ENCODE measurements around the gene CD38. TPM values are rescaled to one million over a fixed set of nuclear protein-coding genes. Genes with fewer than 3 reads are reported as not detected.
A peak's percentile ranks its signal among the peaks of the same experiment; 100 is the strongest.
"Not testable (repeated sequence)": the region's sequence is repeated elsewhere in the genome, so short reads cannot be mapped to it uniquely, and the experiment has no call there.

Gene CD38
- total RNA-seq, 2 donors from 2014 or later = 0.78 to 2.6 TPM

DNA sequence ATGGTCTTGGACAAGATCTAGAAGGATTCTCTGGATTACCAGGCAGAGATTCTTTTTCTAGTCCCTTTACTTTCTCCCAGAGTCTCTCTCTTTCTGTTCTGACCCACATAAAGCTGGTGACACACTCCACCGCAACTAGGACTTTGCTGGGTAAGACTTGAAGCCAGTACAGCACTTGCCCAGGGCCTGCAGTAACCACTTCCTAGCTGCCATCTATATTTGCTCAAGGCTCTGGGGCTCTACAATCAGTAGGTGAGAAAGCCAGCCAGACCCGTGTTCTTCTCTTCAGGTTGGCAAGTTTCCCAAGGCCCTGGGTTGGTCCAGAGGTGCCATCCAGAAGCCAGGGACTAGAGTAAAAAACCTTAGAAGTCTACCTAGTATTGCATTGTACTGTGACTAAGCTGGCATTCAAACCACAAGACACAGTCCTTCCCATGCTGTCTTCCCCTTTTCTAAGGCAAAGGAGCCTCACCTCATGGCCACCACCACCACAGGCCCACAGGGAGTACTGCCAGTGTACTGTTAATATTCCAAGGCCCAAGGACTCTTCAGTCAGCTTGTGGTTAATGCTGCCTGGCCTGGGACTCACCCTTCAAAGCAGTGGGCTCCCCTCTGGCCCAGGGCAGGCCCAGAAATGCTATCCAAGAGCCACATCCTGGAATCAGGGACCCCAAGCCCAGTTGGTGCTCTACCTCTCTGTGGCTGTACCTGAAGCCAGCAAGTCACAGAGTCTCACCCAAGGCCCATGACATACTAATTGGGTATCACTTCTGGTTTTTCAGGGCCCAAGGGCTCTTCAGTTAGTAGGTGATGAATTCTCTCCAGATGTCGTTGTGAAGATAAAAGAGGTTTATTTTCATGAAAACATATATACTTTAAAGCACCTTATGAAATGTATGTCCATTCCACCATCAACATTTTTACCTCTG is 54.7 kb downstream of the CD38 start:
- Histone ChIP-seq H3K9me3 (no peaks in the 10 kb centered on the region), H3K27me3 (no peaks in the 10 kb centered on the region), H3K36me3 (replicated peaks in 1 of 2; ENCODE audit: insufficient read depth in 1 of 2, low read depth in 2 of 2) (no peaks in the 10 kb centered on the region), H3K4me3 (no peak overlapping the region), H3K27ac (no peak overlapping the region), H3K4me1 (no peaks in the 10 kb centered on the region)
- TF ChIP-seq, protein P1, sequence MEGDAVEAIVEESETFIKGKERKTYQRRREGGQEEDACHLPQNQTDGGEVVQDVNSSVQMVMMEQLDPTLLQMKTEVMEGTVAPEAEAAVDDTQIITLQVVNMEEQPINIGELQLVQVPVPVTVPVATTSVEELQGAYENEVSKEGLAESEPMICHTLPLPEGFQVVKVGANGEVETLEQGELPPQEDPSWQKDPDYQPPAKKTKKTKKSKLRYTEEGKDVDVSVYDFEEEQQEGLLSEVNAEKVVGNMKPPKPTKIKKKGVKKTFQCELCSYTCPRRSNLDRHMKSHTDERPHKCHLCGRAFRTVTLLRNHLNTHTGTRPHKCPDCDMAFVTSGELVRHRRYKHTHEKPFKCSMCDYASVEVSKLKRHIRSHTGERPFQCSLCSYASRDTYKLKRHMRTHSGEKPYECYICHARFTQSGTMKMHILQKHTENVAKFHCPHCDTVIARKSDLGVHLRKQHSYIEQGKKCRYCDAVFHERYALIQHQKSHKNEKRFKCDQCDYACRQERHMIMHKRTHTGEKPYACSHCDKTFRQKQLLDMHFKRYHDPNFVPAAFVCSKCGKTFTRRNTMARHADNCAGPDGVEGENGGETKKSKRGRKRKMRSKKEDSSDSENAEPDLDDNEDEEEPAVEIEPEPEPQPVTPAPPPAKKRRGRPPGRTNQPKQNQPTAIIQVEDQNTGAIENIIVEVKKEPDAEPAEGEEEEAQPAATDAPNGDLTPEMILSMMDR (IDR thresholded peaks at IDR 0.05) = no peak
- no peak for TF ChIP-seq POLR2A (IDR thresholded peaks at IDR 0.05)
- 58 to 66% methylated on average over 3 of the region's 3 CpGs for WGBS, 2 donors
- DNase-seq = no peak
- ATAC-seq = no peak
- intact Hi-C loops (cut with DNase I) = no loop called here

DNA sequence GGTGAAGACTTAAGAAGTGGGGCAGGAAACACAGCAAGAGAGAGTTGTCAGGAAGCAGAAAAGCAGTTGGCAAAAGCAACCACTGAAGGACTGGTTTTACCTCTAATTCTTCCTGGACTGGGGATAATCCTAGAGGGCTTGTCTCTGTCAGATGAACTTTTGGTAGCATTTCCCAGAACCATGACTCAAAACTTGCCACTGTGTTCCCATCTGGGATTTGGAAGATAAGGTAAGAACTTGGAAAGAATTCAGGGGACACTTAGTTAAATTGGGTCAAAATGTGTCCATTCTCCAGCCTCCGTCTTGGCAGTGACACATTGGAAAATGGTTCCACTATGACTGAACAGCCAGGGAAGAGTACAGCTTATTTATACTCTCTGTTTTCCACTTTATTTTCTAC is 55.7 kb downstream of the CD38 start:
- Histone ChIP-seq H3K27me3 (no peaks in the 10 kb centered on the region), H3K9me3 (no peaks in the 10 kb centered on the region), H3K36me3 (replicated peaks in 1 of 2; ENCODE audit: insufficient read depth in 1 of 2, low read depth in 2 of 2) (no peaks in the 10 kb centered on the region), H3K27ac (no peak overlapping the region), H3K4me3 (no peak overlapping the region), H3K4me1 (no peaks in the 10 kb centered on the region)
- peak; percentile 35 for ATAC-seq
- peak in 1 of 4 donors; percentile 7 for DNase-seq
- intact Hi-C loops (cut with DNase I) = no loop called here
- WGBS, 2 donors = 74 to 75% methylated on average over 1 of the region's 1 CpG
- TF ChIP-seq, protein P1 (IDR thresholded peaks at IDR 0.05) = no peak
- TF ChIP-seq POLR2A (IDR thresholded peaks at IDR 0.05) = no peak

GRCh38 chr4:15836362-15836761 is 58.2 kb downstream of the CD38 start:
- no peak for DNase-seq
- Histone ChIP-seq H3K27me3 (no peaks in the 10 kb centered on the region), H3K4me3 (no peak overlapping the region), H3K4me1 (no peaks in the 10 kb centered on the region), H3K9me3 (no peaks in the 10 kb centered on the region), H3K36me3 (replicated peaks in 1 of 2; ENCODE audit: insufficient read depth in 1 of 2, low read depth in 2 of 2) (no peaks in the 10 kb centered on the region), H3K27ac (no peak overlapping the region)
- TF ChIP-seq POLR2A (IDR thresholded peaks at IDR 0.05) = no peak
- TF ChIP-seq, protein P1 (IDR thresholded peaks at IDR 0.05) = no peak
- no peak for ATAC-seq
- intact Hi-C loops (cut with DNase I) = no loop called here

- Histone ChIP-seq H3K4me3 (no peak overlapping the region), H3K4me1 (no peaks in the 10 kb centered on the region), H3K9me3 (no peaks in the 10 kb centered on the region), H3K36me3 (replicated peaks in 1 of 2; ENCODE audit: insufficient read depth in 1 of 2, low read depth in 2 of 2) (no peaks in the 10 kb centered on the region), H3K27ac (no peak overlapping the region), H3K27me3 (no peaks in the 10 kb centered on the region)
- intact Hi-C loops (cut with DNase I) = no loop called here
- DNase-seq = no peak
- ATAC-seq = no peak
- no peak for TF ChIP-seq POLR2A (IDR thresholded peaks at IDR 0.05)
- TF ChIP-seq, protein P1 (IDR thresholded peaks at IDR 0.05) = no peak
- 64 to 69% methylated on average over 1 of the region's 1 CpG for WGBS, 2 donors
Observed at GRCh38 chr4:15837591-15837990, 59.5 kb downstream of the CD38 start.

DNA sequence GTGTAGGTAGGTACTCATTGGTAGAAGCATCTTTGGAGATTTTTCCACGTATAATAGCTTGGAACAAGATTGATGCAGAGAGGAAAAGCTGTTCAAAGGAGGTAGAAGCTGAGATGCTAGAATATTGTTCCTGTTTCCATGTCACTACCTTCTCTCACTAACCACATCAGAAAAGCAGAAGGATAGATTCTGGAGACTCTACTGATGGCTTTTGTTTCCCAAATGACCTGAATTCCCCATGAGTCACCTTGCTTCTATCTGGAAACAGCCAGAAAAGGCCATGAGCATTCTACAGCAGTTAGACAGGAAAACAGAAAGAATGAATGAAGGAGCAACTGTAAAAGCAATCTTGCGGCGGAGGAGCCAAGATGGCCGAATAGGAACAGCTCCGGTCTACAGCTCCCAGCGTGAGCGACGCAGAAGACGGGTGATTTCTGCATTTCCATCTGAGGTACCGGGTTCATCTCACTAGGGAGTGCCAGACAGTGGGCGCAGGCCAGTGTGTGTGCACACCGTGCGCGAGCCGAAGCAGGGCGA is 63.1 kb downstream of the CD38 start:
- H3K36me3 ChIP-seq (replicated peaks in 1 of 2; ENCODE audit: insufficient read depth in 1 of 2, low read depth in 2 of 2); H3K9me3 ChIP-seq; H3K27me3 ChIP-seq; DNase-seq; H3K4me3 ChIP-seq; intact Hi-C loops (cut with DNase I); ATAC-seq; H3K4me1 ChIP-seq; H3K27ac ChIP-seq: not testable (repeated sequence)
- 84 to 89% methylated on average over 9 to 10 of the region's 16 CpGs for WGBS, 2 donors

All from body of pancreas (tissue), 4 donors.